HG03378 (cell line): ENCODE measurements around the gene FOXL1.

Experiments
- ATAC-seq: cut with Tn5 transposase; IDR thresholded peaks from one replicate; pipeline ENCODE4 v1.9.1; 2021; ENCODE audit warnings: mild to moderate bottlenecking, moderate library complexity; ENCODE audit not compliant: unreplicated experiment

FOXL1 gene

GRCh38 chr16:86568677-86569623 is 9.4 kb upstream of the FOXL1 start:
- no peak for ATAC-seq

DNA sequence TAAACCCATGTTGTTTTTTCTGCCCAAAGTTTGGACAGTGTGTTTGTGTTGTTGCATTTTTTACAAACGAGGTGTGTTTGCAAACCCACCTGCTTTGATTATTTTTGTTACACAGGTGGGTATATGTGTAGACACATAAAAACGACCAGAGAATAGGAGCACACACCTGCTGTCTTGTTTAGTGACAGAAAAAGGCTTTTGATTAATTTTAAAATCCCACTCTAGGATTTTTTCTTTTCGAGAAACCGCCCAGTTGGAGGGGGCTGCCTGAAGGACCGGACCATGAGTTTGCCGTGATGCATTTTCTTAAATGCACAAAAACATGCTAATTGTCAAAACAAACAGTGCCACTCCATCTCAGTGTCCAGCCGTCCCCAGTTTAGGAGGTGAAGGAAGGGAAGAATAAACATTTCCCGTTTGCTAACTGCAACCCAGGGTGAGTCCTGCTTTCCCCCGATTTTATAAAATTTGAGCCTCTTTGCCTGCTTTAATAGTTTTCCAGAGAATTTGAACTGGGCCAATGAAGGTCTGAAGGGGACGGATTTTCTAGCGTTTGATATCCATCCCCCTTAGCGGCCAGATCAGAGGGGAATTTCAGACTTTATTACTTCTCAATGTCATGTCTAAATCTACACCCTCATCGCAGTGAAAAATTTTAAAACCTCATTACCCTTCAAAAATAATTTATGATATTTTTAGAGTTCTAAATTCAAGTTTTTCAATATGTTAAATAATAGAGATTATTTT is 8.5 kb upstream of the FOXL1 start:
- no peak for ATAC-seq

- ATAC-seq = no peak
These were observed 7.5 kb upstream of the FOXL1 start for GRCh38 chr16:86570558-86571529.

DNA sequence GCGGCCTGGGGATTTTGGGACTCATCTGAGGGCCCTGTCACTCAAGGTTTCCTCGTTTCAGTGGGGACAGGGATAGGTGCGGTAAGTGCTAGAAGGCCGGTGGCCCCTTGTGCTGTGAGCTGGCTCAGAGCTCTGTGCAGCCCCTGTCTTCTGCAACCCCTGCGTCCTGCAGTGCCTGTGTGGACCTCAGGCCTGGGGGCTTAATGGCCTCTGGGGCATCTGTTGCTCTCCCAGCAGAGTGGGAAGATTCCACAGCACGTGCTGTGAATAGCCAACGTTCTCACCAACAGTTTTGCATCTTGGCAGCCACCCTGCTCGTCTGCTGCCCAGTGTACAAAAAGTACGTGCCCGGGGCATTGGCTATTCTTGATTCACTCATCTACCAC is 6.8 kb upstream of the FOXL1 start:
- no peak for ATAC-seq

GRCh38 chr16:86572041-86572521 is 6.3 kb upstream of the FOXL1 start:
- ATAC-seq = no peak

DNA sequence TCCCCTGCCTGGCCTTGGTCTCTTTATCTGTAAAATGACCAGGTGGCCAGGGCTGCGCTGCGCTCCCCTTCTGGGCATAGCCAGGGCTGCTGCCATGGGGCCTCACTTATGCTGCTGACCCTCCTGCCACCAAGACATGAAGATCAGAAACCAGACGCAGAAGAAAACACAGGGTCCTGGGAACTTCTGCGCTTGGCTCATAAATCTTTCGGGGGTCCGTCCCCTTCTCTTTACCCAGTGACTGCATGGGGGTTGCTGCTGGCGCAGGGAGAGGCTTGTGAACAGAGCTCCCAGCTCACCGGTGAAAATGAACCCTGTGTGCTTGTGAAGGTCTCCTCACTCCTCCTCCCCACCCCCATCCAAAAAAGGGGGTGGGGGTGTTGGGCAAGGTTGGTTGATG is 5.7 kb upstream of the FOXL1 start:
- no peak for ATAC-seq

GRCh38 chr16:86573215-86573614 is 5.1 kb upstream of the FOXL1 start:
- no peak for ATAC-seq

DNA sequence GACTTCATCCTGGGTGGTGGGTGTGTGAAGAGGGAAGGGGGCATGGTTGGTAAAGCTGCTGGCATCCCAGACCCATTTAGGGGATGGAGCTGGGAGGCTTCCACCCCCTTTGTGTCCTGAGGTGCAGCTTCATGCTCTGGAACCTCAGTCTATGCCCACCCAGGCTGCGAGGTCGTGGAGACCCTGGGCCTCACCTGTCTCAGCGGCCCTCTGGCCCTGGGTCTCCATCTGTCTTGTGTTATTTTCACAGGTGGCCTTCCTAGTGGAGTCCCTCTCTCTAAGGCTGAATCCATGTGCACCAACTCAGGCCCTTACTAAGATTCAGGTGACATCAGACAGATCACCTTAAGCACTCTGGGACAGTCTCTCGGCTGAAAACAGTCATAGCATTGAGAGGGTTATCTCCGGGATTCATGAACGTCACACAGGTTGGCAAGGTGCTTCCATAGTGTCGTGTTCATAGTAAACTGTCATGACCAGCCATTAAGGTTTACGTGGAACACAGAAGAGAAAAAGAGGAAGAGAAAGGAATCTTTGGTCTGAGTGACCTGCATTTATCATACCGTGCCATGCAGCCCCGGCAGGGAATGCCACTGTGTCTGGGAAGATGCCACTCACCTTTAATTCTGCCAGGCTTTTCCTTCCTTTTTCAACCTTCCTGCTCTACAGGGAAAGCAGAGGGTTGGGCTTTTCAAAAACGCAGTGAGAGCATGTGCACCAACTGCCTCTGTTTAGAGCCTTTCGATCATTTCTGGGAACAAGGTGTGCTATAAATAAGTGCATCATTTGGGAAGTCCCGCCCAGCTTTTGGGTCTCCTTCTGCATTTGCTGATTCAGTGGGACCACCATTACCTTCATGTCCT is 4.5 kb upstream of the FOXL1 start:
- ATAC-seq = no peak

DNA sequence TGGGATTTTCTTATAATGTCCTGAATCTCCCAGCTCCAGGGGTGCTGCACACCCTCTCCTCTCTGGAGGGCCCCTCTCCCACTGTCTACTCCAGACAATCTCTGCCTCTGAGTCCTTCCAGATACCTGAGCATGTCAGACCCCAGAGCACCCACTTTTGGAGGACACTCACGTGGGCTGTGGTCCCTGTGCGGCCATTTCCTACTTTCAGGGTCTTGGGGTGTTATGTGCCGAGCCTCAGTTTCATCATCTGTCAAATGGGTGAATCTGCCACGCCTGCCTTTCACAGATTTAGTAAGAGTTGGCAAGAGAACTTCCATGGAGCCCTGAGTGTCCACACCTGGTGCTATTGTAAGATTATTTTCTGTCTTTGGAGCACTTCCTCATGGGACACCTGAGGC is 3.7 kb upstream of the FOXL1 start:
- ATAC-seq = no peak

DNA sequence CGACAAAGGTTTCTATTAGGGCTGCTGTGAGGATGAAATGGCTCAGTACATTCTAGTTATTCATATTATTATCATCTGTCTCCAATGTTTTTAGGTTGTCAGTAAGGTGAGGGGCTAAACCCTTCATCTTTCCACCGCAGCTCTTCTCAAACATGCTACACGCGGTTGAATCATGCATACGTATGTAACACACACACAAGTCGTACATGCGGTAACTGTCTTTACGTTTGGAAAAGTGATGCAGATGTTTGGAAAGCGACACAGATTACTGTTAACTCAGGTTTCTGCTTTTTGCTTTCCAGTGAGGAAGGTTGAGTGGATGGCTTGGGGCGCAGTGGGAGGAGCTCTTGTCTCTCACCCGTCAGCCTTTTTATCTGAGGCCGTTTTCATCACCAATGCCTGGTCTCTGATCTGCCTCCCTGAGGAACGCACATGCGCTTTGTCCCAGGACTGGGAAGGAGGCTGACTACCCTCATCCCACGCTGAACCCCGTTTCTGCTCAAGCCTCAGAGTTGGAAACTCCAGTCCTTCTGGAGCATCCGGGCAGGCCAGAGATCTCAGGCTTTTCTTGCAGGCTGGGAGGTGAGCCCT is 3.2 kb upstream of the FOXL1 start:
- no peak for ATAC-seq

- no peak for ATAC-seq
These were observed 2.4 kb upstream of the FOXL1 start for GRCh38 chr16:86575754-86576557.

DNA sequence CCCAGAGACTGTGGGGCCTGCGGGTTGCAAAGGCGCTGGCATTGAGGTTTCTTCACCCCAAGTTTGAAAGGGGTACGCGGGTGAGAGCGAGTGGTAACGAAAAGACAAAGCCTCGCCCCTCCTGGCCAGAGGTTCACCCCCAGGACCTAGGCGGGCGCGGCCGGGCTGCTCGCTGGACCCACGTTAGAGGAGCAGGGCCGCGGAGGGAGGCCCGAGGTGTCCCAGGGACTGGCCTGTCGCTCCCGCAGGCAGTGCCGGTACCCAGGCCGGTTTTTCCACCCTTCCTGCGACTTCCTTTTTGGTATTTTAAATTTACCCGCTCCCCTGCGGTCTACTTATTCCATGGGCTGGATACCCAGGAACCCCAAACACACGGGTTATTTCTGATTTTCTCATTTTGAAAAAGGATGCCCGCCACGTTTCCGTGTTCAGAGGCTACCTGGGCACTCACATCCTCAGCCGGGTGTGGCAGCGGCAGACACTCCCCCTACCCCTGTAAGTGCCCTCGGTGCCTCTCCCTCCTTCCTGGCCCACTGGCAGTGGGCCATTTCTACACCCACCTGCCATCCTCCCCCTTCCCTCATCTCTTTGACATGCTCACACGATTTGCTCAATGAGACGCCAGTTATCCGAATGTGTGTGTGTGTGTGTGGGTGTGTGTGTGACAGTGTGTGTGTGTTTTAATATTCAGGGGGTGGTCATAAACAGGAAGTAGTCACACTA is 1.6 kb upstream of the FOXL1 start:
- ATAC-seq = no peak

- no peak for ATAC-seq
These were observed 906 bp upstream of the FOXL1 start for GRCh38 chr16:86577314-86577971.

DNA sequence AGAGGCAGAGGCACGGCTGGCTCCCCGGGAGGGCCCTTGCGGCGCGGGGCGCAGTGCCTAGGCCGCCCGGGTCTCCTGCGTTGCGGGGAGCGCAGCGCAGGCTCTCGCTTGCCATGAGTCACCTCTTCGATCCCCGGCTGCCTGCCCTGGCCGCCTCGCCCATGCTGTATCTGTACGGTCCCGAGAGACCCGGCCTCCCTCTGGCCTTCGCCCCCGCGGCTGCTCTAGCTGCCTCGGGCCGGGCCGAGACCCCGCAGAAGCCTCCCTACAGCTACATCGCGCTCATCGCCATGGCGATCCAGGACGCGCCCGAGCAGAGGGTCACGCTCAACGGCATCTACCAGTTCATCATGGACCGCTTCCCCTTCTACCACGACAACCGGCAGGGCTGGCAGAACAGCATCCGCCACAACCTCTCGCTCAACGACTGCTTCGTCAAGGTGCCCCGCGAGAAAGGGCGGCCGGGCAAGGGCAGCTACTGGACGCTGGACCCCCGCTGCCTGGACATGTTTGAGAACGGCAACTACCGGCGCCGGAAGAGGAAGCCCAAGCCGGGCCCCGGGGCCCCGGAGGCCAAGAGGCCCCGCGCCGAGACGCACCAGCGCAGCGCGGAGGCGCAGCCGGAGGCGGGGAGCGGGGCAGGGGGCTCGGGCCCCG is 390 bp downstream of the FOXL1 start:
- ATAC-seq = no peak

DNA sequence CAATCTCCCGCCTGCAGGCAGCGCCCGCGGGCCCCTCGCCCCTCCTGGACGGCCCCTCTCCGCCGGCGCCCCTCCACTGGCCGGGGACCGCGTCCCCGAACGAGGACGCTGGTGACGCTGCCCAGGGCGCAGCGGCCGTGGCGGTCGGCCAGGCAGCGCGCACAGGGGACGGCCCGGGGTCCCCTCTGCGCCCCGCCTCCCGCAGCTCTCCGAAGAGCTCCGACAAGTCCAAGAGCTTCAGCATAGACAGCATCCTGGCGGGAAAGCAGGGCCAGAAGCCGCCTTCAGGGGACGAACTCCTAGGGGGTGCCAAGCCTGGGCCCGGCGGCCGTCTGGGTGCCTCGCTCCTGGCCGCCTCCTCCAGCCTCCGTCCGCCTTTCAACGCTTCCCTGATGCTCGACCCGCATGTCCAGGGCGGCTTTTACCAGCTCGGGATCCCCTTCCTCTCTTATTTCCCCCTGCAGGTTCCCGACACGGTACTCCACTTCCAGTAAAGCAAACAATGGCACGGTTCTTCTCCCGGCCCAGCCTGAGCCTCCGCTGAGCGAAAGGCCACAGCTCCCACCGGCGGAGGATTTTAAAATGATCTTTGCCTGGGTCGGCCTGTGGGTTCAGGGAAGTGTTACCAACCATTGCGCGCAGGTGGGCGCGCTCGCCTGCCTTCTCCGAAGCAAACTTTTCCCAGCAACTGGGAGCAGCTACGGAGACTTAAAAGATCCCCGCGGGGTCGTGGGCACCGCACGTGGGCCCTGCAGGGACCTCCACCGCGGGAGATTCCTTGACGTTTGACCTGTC is 1.1 kb downstream of the FOXL1 start:
- no peak for ATAC-seq
